CD14-positive monocyte (primary cell): Measurements from ENCODE around the gene CTNNA3. TPM values are rescaled to one million over a fixed set of nuclear protein-coding genes. Genes with fewer than 3 reads are reported as not detected.

Source experiments
- DNase-seq, 3 donors: peaks; one replicate each; pipeline ENCODE4 v3.0.0-alpha.2; 2011 to 2022
- H2AFZ ChIP-seq: 2 replicates; pipeline ENCODE4 v1.6.0; 2012; ENCODE audit warnings: mild to moderate bottlenecking, low read depth, low read length, inconsistent platforms; ENCODE audit not compliant: insufficient read depth, poor library complexity, severe bottlenecking
- H3K27ac ChIP-seq, 2 donors: 1 replicate in 1 of 2; 2 replicates in 1 of 2; pipeline ENCODE4 v1.5.1; 2012 to 2013; ENCODE audit warnings: low read length in 2 of 2, control low read depth in 1 of 2, inconsistent platforms in 1 of 2, low read depth in 1 of 2, mild to moderate bottlenecking in 1 of 2
- H3K27me3 ChIP-seq, 2 donors: one replicate each; pipeline versions ENCODE4 v1.6.0 to v1.6.1; 2011 to 2013; ENCODE audit warnings: low read length in 2 of 2; ENCODE audit not compliant: control insufficient read depth in 2 of 2, insufficient read depth in 2 of 2
- H3K36me3 ChIP-seq, 2 donors: replicated peaks in 1 of 2; 1 replicate in 1 of 2; 2 replicates in 1 of 2; pipeline versions ENCODE4 v1.5.1 to v1.6.1; 2012 to 2013; ENCODE audit warnings: low read length in 2 of 2, control low read depth in 1 of 2, inconsistent platforms in 1 of 2, mild to moderate bottlenecking in 1 of 2; ENCODE audit not compliant: insufficient read depth in 2 of 2, control insufficient read depth in 1 of 2
- H3K4me1 ChIP-seq, 2 donors: 1 replicate in 1 of 2; 2 replicates in 1 of 2; pipeline versions ENCODE4 v1.5.1 to v1.6.1; 2012 to 2013; ENCODE audit warnings: low read length in 2 of 2, control low read depth in 1 of 2, inconsistent platforms in 1 of 2, mild to moderate bottlenecking in 1 of 2, moderate library complexity in 1 of 2; ENCODE audit not compliant: insufficient read depth in 2 of 2, control insufficient read depth in 1 of 2
- H3K4me2 ChIP-seq: replicated peaks from 2 replicates; pipeline ENCODE3; 2012; ENCODE audit warnings: low read length, moderate library complexity, mild to moderate bottlenecking; ENCODE audit not compliant: poor library complexity, severe bottlenecking; ENCODE audit errors: extremely low read depth
- H3K4me3 ChIP-seq, 3 experiments: fragments of 200-600 bp in 1 of 3; sonication (generic) in 1 of 3; replicated peaks in 1 of 3; 1 replicate in 2 of 3; 2 replicates in 1 of 3; pipeline ENCODE4 v1.5.1; 2011 to 2013; ENCODE audit warnings: low read length in 3 of 3, mild to moderate bottlenecking in 3 of 3, control low read depth in 2 of 3, low read depth in 2 of 3, inconsistent platforms in 1 of 3, moderate library complexity in 1 of 3
- H3K79me2 ChIP-seq: 2 replicates; pipeline ENCODE4 v1.6.0; 2012; ENCODE audit warnings: mild to moderate bottlenecking, control low read depth, inconsistent platforms, low read length, moderate library complexity; ENCODE audit not compliant: insufficient read depth
- H3K9ac ChIP-seq: 2 replicates; pipeline ENCODE4 v1.6.0; 2017; ENCODE audit warnings: low read length, mild to moderate bottlenecking; ENCODE audit not compliant: insufficient read depth, poor library complexity, severe bottlenecking
- H3K9me3 ChIP-seq, 2 donors: replicated peaks in 1 of 2; 1 replicate in 1 of 2; 2 replicates in 1 of 2; pipeline versions ENCODE4 v1.5.1 to v1.6.1; 2012 to 2013; ENCODE audit warnings: low read length in 2 of 2, control low read depth in 1 of 2; ENCODE audit not compliant: control insufficient read depth in 1 of 2, insufficient read depth in 1 of 2
- H4K20me1 ChIP-seq: 2 replicates; pipeline ENCODE4 v1.6.0; 2012; ENCODE audit warnings: mild to moderate bottlenecking, low read length, control low read depth, moderate library complexity; ENCODE audit not compliant: insufficient read depth
- H3K27ac Mint-ChIP-seq, 7 donors: one replicate each; pipeline ENCODE4 v1.8.0; 2020; ENCODE audit warnings: mild to moderate bottlenecking in 7 of 7, mixed read lengths in 7 of 7, moderate library complexity in 6 of 7, inconsistent platforms in 2 of 7
- H3K27me3 Mint-ChIP-seq, 3 donors: one replicate each; pipeline ENCODE4 v1.8.0; 2021 to 2022; ENCODE audit warnings: low read depth in 3 of 3, mild to moderate bottlenecking in 3 of 3, mixed read lengths in 3 of 3, moderate library complexity in 3 of 3, inconsistent platforms in 1 of 3
- H3K36me3 Mint-ChIP-seq, 2 donors: one replicate each; pipeline ENCODE4 v1.8.0; 2020; ENCODE audit warnings: mixed read lengths in 2 of 2, inconsistent platforms in 1 of 2, mild to moderate bottlenecking in 1 of 2
- H3K4me1 Mint-ChIP-seq: one replicate; pipeline ENCODE4 v1.8.0; 2020; ENCODE audit warnings: mild to moderate bottlenecking, mixed read lengths
- H3K4me3 Mint-ChIP-seq, 2 donors: one replicate each; pipeline ENCODE4 v1.8.0; 2020; ENCODE audit warnings: mild to moderate bottlenecking in 2 of 2, mixed read lengths in 2 of 2, moderate library complexity in 1 of 2
- H3K9me3 Mint-ChIP-seq, 7 donors: one replicate each; pipeline ENCODE4 v1.8.0; 2020 to 2022; ENCODE audit warnings: mixed read lengths in 7 of 7, mild to moderate bottlenecking in 6 of 7, moderate library complexity in 6 of 7, inconsistent platforms in 2 of 7
- CTCF ChIP-seq: fragments of 200-600 bp; IDR thresholded peaks from one replicate; pipeline ENCODE4 v1.8.0; 2022; ENCODE audit warnings: antibody characterized with exemption, mild to moderate bottlenecking
- WGBS: methylation state at CpG from one replicate; pipeline ENCODE4 v1.1.5; 2013; ENCODE audit warnings: missing lambda C conversion rate; ENCODE audit not compliant: insufficient coverage; 5-methylcytosine and 5-hydroxymethylcytosine counted together
- intact Hi-C, 2 donors: fragments of 100-400 bp; cut with micrococcal nuclease; formaldehyde crosslinking; loops; one replicate each; pipeline versions ENCODE4 v1.15.0 to v1.15.1; 2023
- polyA plus RNA-seq, 3 donors: library from polyadenylated mRNA; depleted of rRNA in 1 of 3; unstranded in 2 of 3; stranded (reverse) in 1 of 3; fragments of 300-500 nt in 2 of 3; fragments of >200 nt in 1 of 3; fragmentation: Illumina TruSeq in 2 of 3; gene quantifications; 1 replicate in 2 of 3; 2 replicates in 1 of 3; pipeline ENCODE4 v1.2.3, GENCODE V29; 2012 to 2021

CTNNA3 gene
- polyA plus RNA-seq, 3 donors = not detected

- H3K27ac ChIP-seq = no peak overlapping the region
- no peak for DNase-seq
- intact Hi-C loops = no loop called here
- Mint-ChIP-seq H3K4me1 (no peaks in the 10 kb centered on the region), H3K9me3 (peaks cover 0 to 2% (median 0%) of the 10 kb centered on the region in 7 donors), H3K27ac (no peak overlapping the region), H3K4me3 (no peak overlapping the region), H3K27me3 (no peaks in the 10 kb centered on the region), H3K36me3 (no peaks in the 10 kb centered on the region)
- H3K4me2 ChIP-seq = no peak overlapping the region
- H3K9ac ChIP-seq = no peak overlapping the region
- H3K36me3 ChIP-seq = no peaks in the 10 kb centered on the region
- H3K4me1 ChIP-seq = no peaks in the 10 kb centered on the region
- H3K27me3 ChIP-seq = no peaks in the 10 kb centered on the region
- no CpG with 5 or more reads among the region's 3 CpGs for WGBS
- no peak overlapping the region for H2AFZ ChIP-seq
- no peaks in the 10 kb centered on the region for H4K20me1 ChIP-seq
- no peak overlapping the region for H3K4me3 ChIP-seq
- no peaks in the 10 kb centered on the region for H3K9me3 ChIP-seq
- no peak for TF ChIP-seq CTCF
- H3K79me2 ChIP-seq = no peaks in the 10 kb centered on the region
Observed at GRCh38 chr10:66838656-66839055, 857.3 kb downstream of the CTNNA3 start.

GRCh38 chr10:66837990-66838389, 858.0 kb downstream of the CTNNA3 start:
- no peaks in the 10 kb centered on the region for H3K27me3 ChIP-seq
- no peaks in the 10 kb centered on the region for H3K27me3 Mint-ChIP-seq
- H3K79me2 ChIP-seq = no peaks in the 10 kb centered on the region
- no peak overlapping the region for H3K4me3 Mint-ChIP-seq
- H3K27ac Mint-ChIP-seq = no peak overlapping the region
- H4K20me1 ChIP-seq = no peaks in the 10 kb centered on the region
- H2AFZ ChIP-seq = no peak overlapping the region
- no peak overlapping the region for H3K4me3 ChIP-seq
- H3K4me1 ChIP-seq = no peaks in the 10 kb centered on the region
- no peaks in the 10 kb centered on the region for H3K9me3 ChIP-seq
- WGBS = no CpG with 5 or more reads among the region's 1 CpG
- intact Hi-C loops = no loop called here
- peaks cover 0 to 2% (median 0%) of the 10 kb centered on the region in 7 donors for H3K9me3 Mint-ChIP-seq
- TF ChIP-seq CTCF = no peak
- DNase-seq = no peak
- H3K4me2 ChIP-seq = no peak overlapping the region
- H3K36me3 ChIP-seq = no peaks in the 10 kb centered on the region
- no peaks in the 10 kb centered on the region for H3K36me3 Mint-ChIP-seq
- H3K9ac ChIP-seq = no peak overlapping the region
- H3K27ac ChIP-seq = no peak overlapping the region
- H3K4me1 Mint-ChIP-seq = no peaks in the 10 kb centered on the region
